OCI-LY1 (cell line): ENCODE measurements around the gene BAZ2A.
A peak's percentile ranks its signal among the peaks of the same experiment; 100 is the strongest.

Experiments
- H2AFZ ChIP-seq: fragments of 200-600 bp; sonication (generic), shearing (Covaris generic); 2 replicates; pipeline ENCODE4 v1.6.0; 2014; ENCODE audit warnings: antibody characterized with exemption, mild to moderate bottlenecking, low read length
- H3F3A ChIP-seq: fragments of 200-600 bp; sonication (generic), shearing (Covaris generic); 2 replicates; pipeline ENCODE4 v1.6.0; 2014; ENCODE audit warnings: mild to moderate bottlenecking, antibody characterized with exemption, low read length, moderate library complexity; ENCODE audit not compliant: insufficient read depth
- H3K27ac ChIP-seq: fragments of 200-600 bp; sonication (generic); 2 replicates; pipeline ENCODE4 v1.5.1; 2014; ENCODE audit warnings: low read length, mixed run types, mild to moderate bottlenecking, low read depth; ENCODE audit not compliant: poor library complexity, severe bottlenecking
- H3K27me3 ChIP-seq: fragments of 200-600 bp; sonication (generic); 2 replicates; pipeline ENCODE4 v1.6.0; 2014; ENCODE audit warnings: antibody characterized with exemption, mild to moderate bottlenecking, low read length, moderate library complexity; ENCODE audit not compliant: insufficient read depth
- H3K36me3 ChIP-seq: fragments of 200-600 bp; sonication (generic); 2 replicates; pipeline ENCODE4 v1.6.1; 2014; ENCODE audit warnings: mild to moderate bottlenecking, antibody characterized with exemption, low read length, moderate library complexity, mixed read lengths; ENCODE audit not compliant: insufficient read depth
- H3K4me1 ChIP-seq: fragments of 200-600 bp; sonication (generic); 2 replicates; pipeline ENCODE4 v1.5.1; 2014; ENCODE audit warnings: mild to moderate bottlenecking, low read length, moderate library complexity; ENCODE audit not compliant: insufficient read depth, severe bottlenecking
- H3K4me2 ChIP-seq: fragments of 200-600 bp; sonication (generic), shearing (Covaris generic); 2 replicates; pipeline ENCODE4 v1.6.1; 2014; ENCODE audit warnings: low read length
- H3K4me3 ChIP-seq: fragments of 200-600 bp; sonication (generic); 2 replicates; pipeline ENCODE4 v1.5.1; 2014; ENCODE audit warnings: low read length, low read depth, mild to moderate bottlenecking, mixed read lengths; ENCODE audit not compliant: poor library complexity, severe bottlenecking
- H3K79me2 ChIP-seq: fragments of 200-600 bp; shearing (Covaris generic); 2 replicates; pipeline ENCODE4 v1.6.1; 2016; ENCODE audit warnings: mixed run types, low read length, mixed read lengths; ENCODE audit not compliant: insufficient read depth
- H3K9ac ChIP-seq: fragments of 200-600 bp; sonication (generic), shearing (Covaris generic); 2 replicates; pipeline ENCODE4 v1.6.1; 2014; ENCODE audit warnings: mild to moderate bottlenecking, low read length, mixed read lengths
- H3K9me2 ChIP-seq: fragments of 200-600 bp; sonication (generic), shearing (Covaris generic); 2 replicates; pipeline ENCODE4 v1.6.1; 2014; ENCODE audit warnings: low read depth, mild to moderate bottlenecking, low read length, mixed read lengths
- H3K9me3 ChIP-seq: fragments of 200-600 bp; shearing (Covaris generic); 2 replicates; pipeline ENCODE4 v1.6.1; 2014; ENCODE audit warnings: low read length, mixed read lengths
- H4K20me1 ChIP-seq: fragments of 200-600 bp; sonication (generic), shearing (Covaris generic); 2 replicates; pipeline ENCODE4 v1.6.0; 2016; ENCODE audit warnings: mild to moderate bottlenecking, low read length; ENCODE audit not compliant: insufficient read depth
- EZH2 ChIP-seq: fragments of 200-600 bp; sonication (generic), shearing (Covaris generic); IDR thresholded peaks from 2 replicates; pipeline ENCODE4 v1.8.0; 2017; ENCODE audit warnings: borderline replicate concordance, mixed run types, mild to moderate bottlenecking, antibody characterized with exemption, low read length, moderate library complexity, mixed read lengths
- TF ChIP-seq, protein P1 (sequence below): fragments of 200-600 bp; sonication (generic), shearing (Covaris generic); IDR thresholded peaks from 2 replicates; pipeline ENCODE4 v1.5.1; 2017; ENCODE audit warnings: mild to moderate bottlenecking, antibody characterized with exemption, low read length, moderate library complexity, mixed read lengths

Gene BAZ2A

DNA sequence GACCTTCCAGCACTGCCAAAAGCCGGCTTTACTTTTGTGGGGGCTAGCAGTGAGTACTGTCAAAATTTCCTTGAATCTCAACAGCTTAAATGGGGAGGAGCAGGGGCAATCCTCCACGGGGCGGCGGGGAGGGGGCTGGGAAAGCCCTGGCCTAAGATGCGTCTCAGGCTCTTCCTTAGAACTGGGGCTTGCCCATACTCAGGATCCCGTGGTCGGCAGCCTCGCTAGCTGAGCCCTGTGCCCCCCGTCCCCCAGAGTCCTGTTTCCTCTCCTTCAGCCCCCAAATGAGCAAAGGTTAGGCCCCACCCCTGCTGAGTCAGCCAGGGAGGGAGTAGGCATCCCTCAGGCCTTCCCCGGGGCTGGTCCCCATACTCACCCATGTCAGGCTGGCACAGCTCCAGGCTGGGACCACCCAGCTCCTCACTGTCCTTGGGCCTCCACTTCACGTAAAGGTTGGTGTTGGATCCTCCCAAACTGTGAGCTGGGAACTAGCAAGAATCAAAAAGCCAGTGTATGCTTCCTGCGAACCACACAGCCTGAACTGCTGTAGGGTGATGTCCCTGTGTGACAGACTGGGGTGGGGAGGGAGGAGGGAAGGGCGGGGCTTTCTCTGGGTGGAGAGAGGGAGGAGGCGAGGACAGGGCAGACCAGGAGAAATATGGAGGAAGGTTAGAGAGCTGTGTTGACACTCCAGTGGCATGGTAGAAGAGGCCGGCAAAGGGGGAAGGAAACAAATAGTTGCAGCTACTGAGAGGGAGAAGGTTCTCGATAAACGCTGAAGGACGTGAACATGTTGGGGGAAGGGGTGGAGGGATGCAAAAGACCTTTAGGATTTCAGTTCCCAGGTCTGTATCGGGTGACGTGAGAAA, 5.9 kb upstream of the BAZ2A start:
- H3K36me3 ChIP-seq = peaks cover 39% of the 10 kb centered on the region
- peak overlapping the region; percentile 86 for H3K9ac ChIP-seq
- 0 out of 2 replicates have a peak, but pooled peaks cover 15% of the 10 kb centered on the region for H3F3A ChIP-seq
- peak overlapping the region; percentile 96 for H3K4me2 ChIP-seq
- no peak overlapping the region for H2AFZ ChIP-seq
- H4K20me1 ChIP-seq = no peaks in the 10 kb centered on the region
- no peaks in the 10 kb centered on the region for H3K27me3 ChIP-seq
- H3K4me1 ChIP-seq = peaks cover 52% of the 10 kb centered on the region
- no peaks in the 10 kb centered on the region for H3K79me2 ChIP-seq
- no peaks in the 10 kb centered on the region for H3K9me3 ChIP-seq
- H3K4me3 ChIP-seq = peak overlapping the region; percentile 83
- H3K27ac ChIP-seq = peak overlapping the region; percentile 96
- no peaks in the 10 kb centered on the region for H3K9me2 ChIP-seq
- TF ChIP-seq EZH2 = no peak
- TF ChIP-seq, protein P1, sequence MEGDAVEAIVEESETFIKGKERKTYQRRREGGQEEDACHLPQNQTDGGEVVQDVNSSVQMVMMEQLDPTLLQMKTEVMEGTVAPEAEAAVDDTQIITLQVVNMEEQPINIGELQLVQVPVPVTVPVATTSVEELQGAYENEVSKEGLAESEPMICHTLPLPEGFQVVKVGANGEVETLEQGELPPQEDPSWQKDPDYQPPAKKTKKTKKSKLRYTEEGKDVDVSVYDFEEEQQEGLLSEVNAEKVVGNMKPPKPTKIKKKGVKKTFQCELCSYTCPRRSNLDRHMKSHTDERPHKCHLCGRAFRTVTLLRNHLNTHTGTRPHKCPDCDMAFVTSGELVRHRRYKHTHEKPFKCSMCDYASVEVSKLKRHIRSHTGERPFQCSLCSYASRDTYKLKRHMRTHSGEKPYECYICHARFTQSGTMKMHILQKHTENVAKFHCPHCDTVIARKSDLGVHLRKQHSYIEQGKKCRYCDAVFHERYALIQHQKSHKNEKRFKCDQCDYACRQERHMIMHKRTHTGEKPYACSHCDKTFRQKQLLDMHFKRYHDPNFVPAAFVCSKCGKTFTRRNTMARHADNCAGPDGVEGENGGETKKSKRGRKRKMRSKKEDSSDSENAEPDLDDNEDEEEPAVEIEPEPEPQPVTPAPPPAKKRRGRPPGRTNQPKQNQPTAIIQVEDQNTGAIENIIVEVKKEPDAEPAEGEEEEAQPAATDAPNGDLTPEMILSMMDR = no peak

DNA sequence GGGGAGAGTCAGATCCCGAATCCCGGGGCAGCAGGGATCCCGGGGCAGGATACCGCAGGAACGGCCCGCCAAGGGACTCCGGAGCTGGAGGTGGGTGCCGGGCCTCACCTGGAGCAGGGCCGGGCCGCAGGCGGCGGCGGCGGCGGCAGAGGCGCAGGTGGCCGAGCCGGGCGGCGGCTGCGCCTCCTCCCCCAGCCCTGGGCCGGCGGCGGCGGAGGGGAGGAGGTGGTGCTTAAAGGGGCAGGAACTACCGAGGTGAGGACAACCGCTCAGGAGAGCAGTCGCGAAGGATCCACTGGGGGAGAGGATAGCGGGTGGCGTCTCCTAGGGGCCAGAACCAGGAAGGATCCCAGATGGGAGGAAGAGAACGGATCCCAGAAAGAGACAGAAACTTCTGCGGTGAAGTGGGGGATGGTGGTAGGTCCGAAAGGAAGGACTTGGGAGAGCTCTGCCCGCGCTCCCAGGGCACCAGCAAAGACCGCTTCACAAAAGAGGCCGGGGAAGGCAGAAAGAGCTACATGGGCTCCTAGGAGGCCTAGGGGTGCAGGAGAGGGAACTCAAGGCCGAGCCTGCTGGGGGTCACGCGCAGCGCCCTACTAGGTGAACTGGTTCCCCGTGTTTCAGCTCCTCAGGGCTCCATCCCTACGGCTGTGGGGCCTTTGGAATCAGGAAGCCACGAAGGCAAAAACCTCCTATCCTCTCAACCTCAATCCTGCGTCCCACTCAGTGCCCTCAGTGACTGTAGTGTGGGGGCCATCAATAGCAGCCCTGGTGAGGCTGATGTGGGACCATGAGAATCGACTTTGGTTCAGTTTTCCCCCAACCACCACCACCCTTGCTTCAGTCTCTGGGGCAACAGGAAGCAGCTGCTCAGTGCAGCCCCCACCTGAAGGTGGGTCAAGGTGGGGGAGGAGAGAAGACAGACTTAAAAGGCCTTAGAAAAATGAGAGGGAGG, 5.0 kb upstream of the BAZ2A start:
- Histone ChIP-seq H3K4me2 (peak overlapping the region; percentile 96), H3K27me3 (no peaks in the 10 kb centered on the region), H3F3A (0 out of 2 replicates have a peak, but pooled peaks cover 15% of the 10 kb centered on the region), H4K20me1 (no peaks in the 10 kb centered on the region), H3K27ac (peak overlapping the region; percentile 96), H3K9me2 (no peaks in the 10 kb centered on the region), H3K4me3 (peak overlapping the region; percentile 83), H3K36me3 (peaks cover 32% of the 10 kb centered on the region), H2AFZ (no peak overlapping the region), H3K79me2 (no peaks in the 10 kb centered on the region), H3K4me1 (peaks cover 59% of the 10 kb centered on the region), H3K9me3 (no peaks in the 10 kb centered on the region), H3K9ac (peak overlapping the region; percentile 86)
- TF ChIP-seq, protein P1 = 0 out of 2 replicates have a peak, but pooled peaks have one; percentile 7
- TF ChIP-seq EZH2 = no peak

DNA sequence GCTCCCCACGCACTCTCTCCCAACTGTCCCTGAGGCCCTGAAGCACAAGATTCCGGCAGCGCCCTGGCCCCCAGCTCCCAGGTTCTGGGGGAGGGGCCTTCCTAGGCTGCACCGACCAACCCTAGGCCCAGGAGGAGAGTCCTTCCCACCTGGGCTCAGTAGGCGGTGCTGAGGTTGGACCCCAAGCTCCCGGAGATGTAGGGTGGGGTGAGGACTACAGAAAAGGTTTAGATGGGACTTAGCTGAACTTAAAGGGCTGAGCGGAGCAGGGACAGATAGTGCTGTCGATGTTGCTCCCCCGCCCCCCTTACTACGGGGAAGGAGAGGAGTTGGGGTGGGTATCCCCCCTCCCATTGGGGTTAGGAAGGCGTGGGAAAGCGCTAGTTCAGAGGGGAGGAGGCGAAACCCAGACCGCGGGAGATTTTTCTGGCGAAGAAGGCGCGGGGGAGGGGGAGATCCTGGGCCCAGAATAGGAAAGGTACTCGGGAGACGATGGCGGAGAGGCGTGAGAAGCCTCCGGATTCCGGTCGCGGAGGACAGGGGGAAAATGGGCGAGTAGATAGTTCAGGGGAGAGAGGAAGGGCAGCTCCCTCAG, 4.2 kb upstream of the BAZ2A start:
- H3K27ac ChIP-seq = peak overlapping the region; percentile 80
- peak overlapping the region; percentile 96 for H3K4me2 ChIP-seq
- no peak for TF ChIP-seq EZH2
- TF ChIP-seq, protein P1 = no peak
- H3K9me3 ChIP-seq = no peaks in the 10 kb centered on the region
- no peaks in the 10 kb centered on the region for H4K20me1 ChIP-seq
- H3K36me3 ChIP-seq = peaks cover 24% of the 10 kb centered on the region
- no peaks in the 10 kb centered on the region for H3K27me3 ChIP-seq
- H3F3A ChIP-seq = 0 out of 2 replicates have a peak, but pooled peaks cover 15% of the 10 kb centered on the region
- peaks cover 59% of the 10 kb centered on the region for H3K4me1 ChIP-seq
- H2AFZ ChIP-seq = no peak overlapping the region
- H3K79me2 ChIP-seq = peaks cover 6% of the 10 kb centered on the region
- H3K9ac ChIP-seq = peak overlapping the region; percentile 86
- H3K9me2 ChIP-seq = no peaks in the 10 kb centered on the region
- H3K4me3 ChIP-seq = peak overlapping the region; percentile 83
